Thoracic aorta (tissue), 2 donors: Measurements from ENCODE around the gene COMP. TPM values are rescaled to one million over a fixed set of nuclear protein-coding genes. Genes with fewer than 3 reads are reported as not detected.

Experiments used
- ATAC-seq: fragments of 150-250 bp; one replicate; pipeline ENCODE4 v1.8.0; 2017; ENCODE audit warnings: low read depth; ENCODE audit not compliant: insufficient number of reproducible peaks, low FRiP score
- DNase-seq: peaks from one replicate; pipeline ENCODE4 v3.0.0-alpha.2; 2020; ENCODE audit warnings: low spot score
- H3K27ac ChIP-seq, 2 donors: fragments of 200-600 bp; sonication (generic); 1 replicate in 1 of 2; 2 replicates in 1 of 2; pipeline ENCODE4 v1.5.1; 2016; ENCODE audit warnings: mild to moderate bottlenecking in 2 of 2, moderate library complexity in 2 of 2
- H3K27me3 ChIP-seq: fragments of 200-600 bp; sonication (generic); replicated peaks from 2 replicates; pipeline ENCODE4 v1.6.0; 2016; ENCODE audit warnings: mild to moderate bottlenecking; ENCODE audit not compliant: insufficient read depth
- H3K36me3 ChIP-seq: fragments of 200-600 bp; sonication (generic); one replicate; pipeline ENCODE4 v1.5.1; 2016
- H3K4me1 ChIP-seq, 2 donors: fragments of 200-600 bp; sonication (generic); 1 replicate in 1 of 2; 2 replicates in 1 of 2; pipeline versions ENCODE4 v1.5.1 to v1.6.0; 2016; ENCODE audit warnings: low read depth in 2 of 2, mild to moderate bottlenecking in 1 of 2; ENCODE audit not compliant: control insufficient read depth in 1 of 2
- H3K4me3 ChIP-seq: fragments of 200-600 bp; sonication (generic); 2 replicates; pipeline ENCODE4 v1.5.1; 2016; ENCODE audit warnings: mild to moderate bottlenecking
- H3K9me3 ChIP-seq: fragments of 200-600 bp; sonication (generic); 2 replicates; pipeline ENCODE4 v1.5.1; 2016
- CTCF ChIP-seq: fragments of 200-600 bp; sonication (generic); IDR thresholded peaks from one replicate; pipeline ENCODE4 v1.5.1; 2019; ENCODE audit warnings: antibody characterized with exemption
- total RNA-seq, 2 donors: library from RNA; depleted of rRNA; stranded (reverse); fragments of >200 nt; gene quantifications; one replicate each; pipeline versions ENCODE4 v1.1.0 to v1.2.3, GENCODE V29; 2016

COMP gene
- total RNA-seq, 2 donors from 2014 or later, result 16.9 to 29.8 TPM

GRCh38 chr19:18778076-18778389, 13.1 kb downstream of the COMP start:
- no peaks in the 10 kb centered on the region for H3K9me3 ChIP-seq
- ATAC-seq, result no peak
- no peak for TF ChIP-seq CTCF
- no peaks in the 10 kb centered on the region for H3K27me3 ChIP-seq
- no peak overlapping the region for H3K27ac ChIP-seq
- no peaks in the 10 kb centered on the region for H3K36me3 ChIP-seq
- H3K4me1 ChIP-seq, result no peaks in the 10 kb centered on the region
- H3K4me3 ChIP-seq, result no peak overlapping the region
- no peak for DNase-seq

- no peaks in the 10 kb centered on the region for H3K9me3 ChIP-seq
- H3K4me3 ChIP-seq, result no peak overlapping the region
- no peak for TF ChIP-seq CTCF
Observed at GRCh38 chr19:18777301-18778075, 13.6 kb downstream of the COMP start.

DNA sequence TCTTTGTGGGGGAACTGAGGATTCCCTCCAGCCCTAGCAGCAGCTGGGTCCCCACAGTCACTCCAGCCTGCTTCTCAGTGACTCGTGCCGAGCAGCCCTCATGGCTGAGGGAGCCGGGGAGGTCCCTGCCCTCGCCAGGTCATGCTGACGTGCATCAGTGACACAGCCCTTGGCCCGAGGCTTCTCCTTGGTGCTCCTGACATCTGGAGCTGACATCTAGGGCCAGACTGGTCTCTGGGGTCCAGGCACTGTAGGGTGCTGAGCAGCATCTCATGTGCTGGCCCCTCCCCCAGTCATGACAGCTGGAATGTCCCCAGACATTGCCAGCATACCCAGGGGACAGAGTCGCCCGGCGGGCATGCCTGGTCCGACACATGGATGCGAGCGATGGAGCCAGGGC, 14.4 kb downstream of the COMP start:
- ATAC-seq (no peak), DNase-seq (no peak)
- no peak for TF ChIP-seq CTCF
- Histone ChIP-seq H3K4me1 (no peaks in the 10 kb centered on the region), H3K27ac (no peak overlapping the region), H3K36me3 (no peaks in the 10 kb centered on the region), H3K27me3 (no peaks in the 10 kb centered on the region), H3K9me3 (no peaks in the 10 kb centered on the region), H3K4me3 (no peak overlapping the region)

More at GRCh38 chr19:18777301-18778075, 13.6 kb downstream of the COMP start:
- no peaks in the 10 kb centered on the region for H3K27me3 ChIP-seq
- H3K27ac ChIP-seq, result no peak overlapping the region
- DNase-seq (no peak), ATAC-seq (no peak)
- no peaks in the 10 kb centered on the region for H3K4me1 ChIP-seq
- H3K36me3 ChIP-seq, result no peaks in the 10 kb centered on the region

GRCh38 chr19:18776288-18776594, 14.9 kb downstream of the COMP start:
- Histone ChIP-seq H3K27me3 (no peaks in the 10 kb centered on the region), H3K27ac (no peak overlapping the region), H3K36me3 (no peaks in the 10 kb centered on the region), H3K9me3 (no peaks in the 10 kb centered on the region), H3K4me1 (no peaks in the 10 kb centered on the region), H3K4me3 (no peak overlapping the region)
- ATAC-seq, result no peak
- no peak for TF ChIP-seq CTCF
- no peak for DNase-seq

GRCh38 chr19:18775586-18776287, 15.4 kb downstream of the COMP start:
- TF ChIP-seq CTCF, result no peak
- Histone ChIP-seq H3K36me3 (no peaks in the 10 kb centered on the region), H3K27me3 (no peaks in the 10 kb centered on the region), H3K27ac (no peak overlapping the region), H3K4me3 (no peak overlapping the region), H3K4me1 (no peaks in the 10 kb centered on the region), H3K9me3 (no peaks in the 10 kb centered on the region)
- DNase-seq (no peak), ATAC-seq (no peak)
